ENCODE measurements around the gene ARHGAP40.

The ARHGAP40 gene

DNA sequence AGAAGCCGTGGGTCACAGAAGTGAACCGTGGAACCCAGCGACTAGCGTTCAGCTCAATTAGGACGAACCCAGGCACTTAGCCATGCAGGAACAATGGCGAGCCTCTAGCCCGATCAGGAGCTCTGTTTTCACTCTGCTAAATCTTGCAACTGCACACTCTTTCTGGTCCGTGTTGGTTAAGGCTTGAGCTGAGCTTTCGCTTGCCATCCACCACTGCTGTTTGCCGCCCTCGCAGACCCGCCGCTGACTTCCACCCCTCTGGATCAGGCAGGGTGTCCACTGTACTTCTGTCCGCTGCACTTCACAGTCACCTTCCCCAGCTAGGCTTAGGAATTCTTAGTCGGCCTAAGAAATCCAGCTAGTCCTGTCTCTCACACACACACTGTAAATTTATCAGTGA lies 96.9 kb downstream of the ARHGAP40 start:
- TF ChIP-seq, protein P1, sequence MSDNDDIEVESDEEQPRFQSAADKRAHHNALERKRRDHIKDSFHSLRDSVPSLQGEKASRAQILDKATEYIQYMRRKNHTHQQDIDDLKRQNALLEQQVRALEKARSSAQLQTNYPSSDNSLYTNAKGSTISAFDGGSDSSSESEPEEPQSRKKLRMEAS (IDR thresholded peaks at IDR 0.05; ENCODE audit: low read depth, low read length), result no peak
- TF ChIP-seq, protein P2, sequence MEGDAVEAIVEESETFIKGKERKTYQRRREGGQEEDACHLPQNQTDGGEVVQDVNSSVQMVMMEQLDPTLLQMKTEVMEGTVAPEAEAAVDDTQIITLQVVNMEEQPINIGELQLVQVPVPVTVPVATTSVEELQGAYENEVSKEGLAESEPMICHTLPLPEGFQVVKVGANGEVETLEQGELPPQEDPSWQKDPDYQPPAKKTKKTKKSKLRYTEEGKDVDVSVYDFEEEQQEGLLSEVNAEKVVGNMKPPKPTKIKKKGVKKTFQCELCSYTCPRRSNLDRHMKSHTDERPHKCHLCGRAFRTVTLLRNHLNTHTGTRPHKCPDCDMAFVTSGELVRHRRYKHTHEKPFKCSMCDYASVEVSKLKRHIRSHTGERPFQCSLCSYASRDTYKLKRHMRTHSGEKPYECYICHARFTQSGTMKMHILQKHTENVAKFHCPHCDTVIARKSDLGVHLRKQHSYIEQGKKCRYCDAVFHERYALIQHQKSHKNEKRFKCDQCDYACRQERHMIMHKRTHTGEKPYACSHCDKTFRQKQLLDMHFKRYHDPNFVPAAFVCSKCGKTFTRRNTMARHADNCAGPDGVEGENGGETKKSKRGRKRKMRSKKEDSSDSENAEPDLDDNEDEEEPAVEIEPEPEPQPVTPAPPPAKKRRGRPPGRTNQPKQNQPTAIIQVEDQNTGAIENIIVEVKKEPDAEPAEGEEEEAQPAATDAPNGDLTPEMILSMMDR (IDR thresholded peaks at IDR 0.05; ENCODE audit: low read depth, low read length), result no peak
- TF ChIP-seq POLR2A (IDR thresholded peaks at IDR 0.05; ENCODE audit: extremely low read depth, insufficient read length) (no peak), MYC (IDR thresholded peaks at IDR 0.05; ENCODE audit: low read depth, low read length) (no peak)
- H3K4me3 ChIP-seq (ENCODE audit: low read depth, low read length), result no peak overlapping the region
- DNase-seq (ENCODE audit: low read depth), result no peak

DNA sequence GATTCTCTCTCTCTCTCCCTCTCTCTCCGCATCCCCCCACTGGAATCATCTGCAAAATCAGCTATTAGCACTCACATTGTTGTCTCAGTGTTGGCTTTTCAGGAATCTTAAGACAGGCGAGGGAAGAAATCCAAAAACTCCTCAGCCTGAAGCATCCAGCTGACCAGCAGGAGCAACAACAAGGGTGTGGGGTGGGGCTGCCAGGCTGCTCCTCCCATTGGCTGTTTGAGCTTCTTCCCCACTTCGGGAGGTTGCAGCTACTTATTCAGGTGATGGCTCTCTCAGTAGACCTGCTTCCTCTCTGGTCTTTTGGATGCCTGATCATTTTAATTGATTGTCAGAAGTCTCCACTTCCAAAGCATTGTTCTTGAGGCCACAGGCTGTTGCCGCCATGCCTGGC lies 98.5 kb downstream of the ARHGAP40 start:
- no peak overlapping the region for H3K4me3 ChIP-seq (ENCODE audit: low read depth, low read length)
- no peak for DNase-seq (ENCODE audit: low read depth)

More for the DNA sequence above, 98.5 kb downstream of the ARHGAP40 start:
- TF ChIP-seq, protein P2 (IDR thresholded peaks at IDR 0.05; ENCODE audit: low read depth, low read length), result no peak
- TF ChIP-seq, protein P1 (IDR thresholded peaks at IDR 0.05; ENCODE audit: low read depth, low read length), result no peak
- TF ChIP-seq POLR2A (IDR thresholded peaks at IDR 0.05; ENCODE audit: extremely low read depth, insufficient read length), result no peak
- TF ChIP-seq MYC (IDR thresholded peaks at IDR 0.05; ENCODE audit: low read depth, low read length), result no peak

Measured in NB4 (cell line).